Measurements from ENCODE around the gene LRP8.

GRCh38 chr1:53316766-53317581 lies 10.9 kb downstream of the LRP8 start:
- no peak for TF ChIP-seq CTCF (conservative IDR thresholded peaks at IDR 0.05; ENCODE audit: low read length)
- no peak for TF ChIP-seq EZH2phosphoT487 (IDR thresholded peaks at IDR 0.05; ENCODE audit: borderline replicate concordance)
